GM21367 (cell line): ENCODE results near the gene RHBDL3.
"Not testable (repeated sequence)": the region's sequence is repeated elsewhere in the genome, so short reads cannot be mapped to it uniquely, and the experiment has no call there.

Experiments used
- ATAC-seq: cut with Tn5 transposase; IDR thresholded peaks from one replicate; pipeline ENCODE4 v1.9.1; 2021; ENCODE audit not compliant: unreplicated experiment

RHBDL3 gene

DNA sequence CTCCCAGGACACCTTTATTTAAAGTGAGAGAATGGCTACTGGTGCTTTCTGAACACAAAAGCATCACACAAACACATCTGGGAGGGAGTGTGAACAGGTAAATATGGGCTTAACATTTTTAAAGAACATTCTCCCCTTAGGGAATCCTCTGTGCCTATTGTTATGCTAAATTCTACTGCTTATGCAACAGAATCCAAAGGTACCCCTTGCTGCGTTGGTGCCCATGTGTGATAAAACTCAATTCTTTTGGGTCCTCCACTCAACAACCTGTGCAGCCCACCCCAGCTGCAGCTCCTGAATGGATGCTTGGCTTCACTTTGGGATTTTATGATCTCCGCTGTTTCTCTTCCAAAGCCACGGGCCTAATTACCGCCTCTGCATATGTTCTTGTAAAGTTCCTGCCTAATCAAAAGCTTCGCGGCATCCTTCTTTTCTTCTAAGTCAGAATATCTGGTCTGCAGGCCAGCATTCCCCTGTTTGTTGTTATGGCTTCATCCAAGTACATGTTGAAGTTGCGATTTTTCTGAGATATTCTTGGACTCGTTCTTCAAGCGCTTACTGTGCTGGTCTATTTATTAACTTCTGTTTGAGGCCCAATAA, 23.9 kb downstream of the RHBDL3 start:
- ATAC-seq, result no peak

DNA sequence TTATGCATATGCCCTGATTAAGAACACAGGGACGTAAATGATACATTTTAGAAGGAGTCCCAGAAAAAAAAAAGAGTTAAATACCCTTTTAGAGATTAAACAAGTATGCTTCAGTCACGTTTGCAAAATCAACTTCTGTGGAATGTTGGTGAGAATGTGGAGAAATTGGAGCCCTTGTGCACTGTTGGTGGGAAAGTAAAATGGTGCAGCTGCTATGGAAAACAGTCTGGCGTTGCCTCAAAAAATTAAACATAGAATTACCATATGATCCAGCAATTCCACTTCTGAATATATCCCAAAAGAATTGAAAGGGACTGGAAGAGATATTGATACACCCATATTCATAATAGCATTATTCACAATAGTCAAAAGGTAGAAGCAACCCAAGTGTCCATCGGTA, 26.5 kb downstream of the RHBDL3 start:
- ATAC-seq, result no peak

DNA sequence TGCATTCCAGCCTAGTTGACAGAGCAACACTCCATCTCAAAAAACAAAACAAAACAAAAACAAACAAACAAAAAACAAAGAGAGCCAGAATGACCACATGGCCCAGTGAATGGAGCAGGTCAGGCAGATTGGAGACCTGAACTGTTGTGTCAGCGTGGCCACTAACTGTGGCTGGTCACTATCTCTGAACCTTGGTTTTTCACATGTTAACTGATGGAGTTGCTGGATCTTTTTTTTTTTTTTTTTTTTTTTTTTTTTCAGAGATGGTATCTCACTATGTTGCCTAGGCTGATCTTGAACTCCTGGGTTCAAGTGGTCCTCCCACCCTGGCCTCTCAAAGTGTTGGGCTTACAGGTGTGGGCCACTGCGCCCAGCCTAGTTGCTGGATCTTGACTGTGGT, 31.8 kb downstream of the RHBDL3 start:
- ATAC-seq, result no peak

DNA sequence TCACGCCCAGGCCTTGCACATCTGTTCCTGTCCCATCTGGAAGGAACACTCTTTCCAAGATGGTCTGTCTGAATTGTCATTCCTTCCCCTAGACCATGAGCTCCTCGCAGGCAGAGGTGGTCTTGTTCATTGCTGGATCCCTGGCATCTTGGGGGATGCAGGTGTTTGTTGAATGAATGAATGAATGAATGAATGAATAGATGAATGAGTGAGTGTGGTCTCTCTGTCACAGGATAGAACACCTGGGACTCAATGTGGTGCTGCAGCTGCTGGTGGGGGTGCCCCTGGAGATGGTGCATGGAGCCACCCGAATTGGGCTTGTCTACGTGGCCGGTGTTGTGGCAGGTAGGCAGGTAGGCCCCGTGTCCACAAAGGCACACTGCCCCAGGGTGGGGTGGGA, 32.2 kb downstream of the RHBDL3 start:
- no peak for ATAC-seq

DNA sequence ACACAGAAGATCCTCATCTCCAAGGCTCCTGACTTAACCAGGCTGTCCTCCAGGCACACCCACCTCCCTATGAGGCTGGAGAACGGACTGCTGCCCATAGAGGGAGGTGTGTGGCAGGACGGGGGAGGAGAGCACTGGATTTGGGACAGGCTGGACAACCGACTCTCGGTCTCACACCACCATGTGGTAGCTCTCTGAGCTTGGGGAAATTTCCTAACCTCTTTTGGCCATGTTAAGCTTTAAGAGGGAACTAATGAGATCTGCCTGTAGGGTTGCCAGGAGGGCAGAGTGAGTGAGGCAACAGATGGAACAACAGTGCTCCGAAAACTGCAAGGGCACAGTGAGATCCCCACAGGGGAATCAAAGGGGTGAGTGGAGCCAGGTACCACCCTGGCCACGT, 32.7 kb downstream of the RHBDL3 start:
- ATAC-seq, result no peak

DNA sequence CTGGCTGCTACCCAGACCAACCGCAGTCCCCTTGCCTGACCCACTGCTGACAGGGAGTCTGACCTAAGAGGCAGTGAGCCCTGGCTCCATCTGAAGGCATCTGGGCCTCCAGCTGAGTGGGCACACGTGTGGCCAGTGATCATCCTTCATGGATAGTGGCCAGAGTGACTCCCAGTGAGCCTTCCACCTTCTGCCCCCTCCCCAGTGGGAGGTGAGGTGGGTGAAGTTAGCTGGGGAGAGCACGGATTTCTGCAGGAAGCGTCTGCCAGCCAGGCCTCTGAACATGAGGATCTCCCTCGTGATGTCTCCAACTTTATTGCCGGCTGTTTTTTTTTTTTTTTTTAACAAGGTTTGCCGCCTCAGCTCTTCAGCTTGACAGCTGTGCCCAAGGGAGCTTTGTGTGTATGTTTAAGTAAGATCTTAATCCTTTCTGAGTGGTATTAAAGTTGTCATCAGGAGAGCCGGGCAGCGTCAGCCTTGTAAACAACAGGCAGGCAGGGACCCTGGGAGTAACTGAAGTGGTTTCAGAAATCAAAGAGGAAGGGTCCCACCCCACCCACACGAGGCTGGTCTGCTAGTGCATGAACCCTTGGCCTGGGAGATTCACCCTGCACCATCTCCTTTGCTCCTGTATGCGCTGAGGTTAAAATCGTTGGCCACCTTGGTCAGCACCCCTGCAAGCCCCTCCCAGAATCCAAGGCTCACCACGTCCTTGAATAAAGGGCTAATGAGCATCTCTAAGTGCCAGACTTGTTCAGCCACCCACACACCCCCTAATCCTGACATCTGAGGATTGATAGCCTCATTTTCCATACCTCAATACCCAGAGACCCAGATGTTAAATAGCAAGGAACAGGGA, 33.3 kb downstream of the RHBDL3 start:
- ATAC-seq, result no peak

DNA sequence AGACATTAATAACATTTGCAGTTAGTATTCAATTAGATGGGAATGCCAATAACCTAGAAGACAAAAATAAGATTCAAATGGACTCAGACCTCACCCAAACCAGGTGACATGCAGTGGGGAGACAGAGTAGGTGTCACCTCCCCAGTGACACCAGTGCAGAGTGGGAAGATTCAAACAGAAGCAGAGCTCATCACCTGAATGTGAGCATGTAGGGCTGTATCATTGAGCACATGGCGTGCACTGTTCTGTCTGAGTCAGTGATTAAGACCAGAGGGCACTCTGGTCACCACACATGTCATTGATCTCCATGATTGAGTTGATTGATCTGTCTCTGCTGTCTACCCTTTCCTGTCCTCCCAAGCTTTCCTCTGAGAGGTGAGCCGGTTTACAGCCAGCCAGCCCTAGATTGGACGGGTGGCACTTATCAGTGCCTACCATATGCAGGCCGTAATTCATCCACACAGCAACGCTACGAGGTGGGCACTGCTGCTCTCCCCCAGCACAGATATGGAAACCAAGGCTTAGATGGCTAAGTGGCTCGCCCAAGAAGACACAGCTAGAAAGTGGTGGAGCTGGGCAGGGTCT, 34.0 kb downstream of the RHBDL3 start:
- no peak for ATAC-seq

DNA sequence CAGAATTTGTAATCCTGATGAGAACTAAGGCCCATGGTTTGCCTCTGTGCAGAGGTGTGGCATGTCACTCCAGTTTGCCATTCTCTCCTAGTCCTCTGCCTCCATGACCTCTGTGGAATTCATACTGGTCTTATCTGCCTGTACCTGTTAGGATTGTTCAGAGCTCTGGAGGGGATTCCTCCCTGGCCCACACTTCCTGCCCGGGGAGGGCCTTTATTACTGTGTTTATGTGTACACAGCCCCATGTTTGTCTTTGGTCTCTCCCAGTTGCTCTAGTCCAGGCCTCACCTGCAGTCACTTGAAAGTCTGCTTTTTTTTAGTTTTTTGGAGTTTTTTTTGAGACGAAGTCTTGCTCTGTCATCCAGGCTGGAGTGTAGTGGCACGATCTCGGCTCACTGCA, 36.4 kb downstream of the RHBDL3 start:
- ATAC-seq, result no peak

DNA sequence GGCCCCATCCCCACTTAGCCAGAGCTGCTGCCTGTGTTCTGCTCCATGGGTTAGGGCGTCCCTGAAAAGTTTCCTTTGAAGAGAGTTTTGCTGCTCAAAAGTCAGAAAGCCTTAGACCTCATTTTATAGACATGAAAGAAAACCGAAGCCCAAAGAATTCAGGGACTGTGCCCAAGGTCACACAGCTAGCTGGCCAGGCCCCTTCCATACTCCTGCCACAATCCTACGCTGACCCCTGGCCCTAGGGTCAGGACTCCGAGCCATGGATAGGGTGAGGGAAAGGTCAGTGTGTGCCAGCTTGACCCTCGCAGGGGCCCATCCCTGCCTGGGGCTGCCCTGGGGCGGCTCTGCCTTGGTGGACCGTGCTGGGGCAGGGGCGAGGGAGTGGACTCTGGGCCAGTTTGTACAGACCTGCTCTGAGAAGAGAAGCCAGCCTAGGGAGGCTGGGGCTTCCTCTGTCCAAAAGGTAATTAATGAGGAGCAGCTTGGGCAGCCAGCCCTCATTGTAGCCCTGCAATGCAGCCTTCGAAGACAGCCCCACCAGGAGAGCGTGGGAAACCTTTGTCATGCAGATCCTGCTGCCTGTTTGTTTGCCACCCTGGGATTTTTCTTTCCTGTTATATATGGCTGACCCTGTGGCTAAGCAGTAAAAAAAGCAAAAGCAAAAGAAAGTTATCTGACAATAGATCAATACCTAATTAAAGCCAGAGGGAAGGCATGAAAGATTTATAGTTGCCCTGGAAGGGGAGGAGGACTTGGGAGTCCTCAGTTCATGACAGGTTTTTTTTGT, 37.4 kb downstream of the RHBDL3 start:
- ATAC-seq, result no peak

DNA sequence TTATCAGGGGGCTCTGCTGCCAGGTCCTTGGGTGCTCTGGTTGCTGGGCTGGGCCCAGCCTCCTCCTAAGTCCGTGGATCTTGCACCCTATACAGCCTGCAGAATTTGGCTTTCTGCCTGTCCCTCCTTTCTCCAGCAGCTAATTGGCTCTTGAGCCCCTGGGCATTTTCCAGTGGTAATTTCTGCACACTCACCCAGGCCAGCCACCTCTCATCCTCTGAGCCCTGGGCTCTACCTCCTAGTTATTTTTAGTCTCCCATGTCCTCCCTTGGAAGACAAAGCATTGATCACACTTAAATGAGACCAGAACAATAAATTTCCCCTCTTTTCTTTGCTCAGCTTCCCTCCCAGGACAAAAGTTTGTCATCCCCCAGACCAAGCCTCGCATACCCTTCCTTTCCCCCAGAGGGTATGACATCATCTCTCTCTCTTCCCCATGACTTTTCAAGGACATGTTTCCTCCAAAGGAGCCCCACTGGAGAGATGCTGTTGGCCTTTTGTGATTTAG, 38.2 kb downstream of the RHBDL3 start:
- no peak for ATAC-seq

DNA sequence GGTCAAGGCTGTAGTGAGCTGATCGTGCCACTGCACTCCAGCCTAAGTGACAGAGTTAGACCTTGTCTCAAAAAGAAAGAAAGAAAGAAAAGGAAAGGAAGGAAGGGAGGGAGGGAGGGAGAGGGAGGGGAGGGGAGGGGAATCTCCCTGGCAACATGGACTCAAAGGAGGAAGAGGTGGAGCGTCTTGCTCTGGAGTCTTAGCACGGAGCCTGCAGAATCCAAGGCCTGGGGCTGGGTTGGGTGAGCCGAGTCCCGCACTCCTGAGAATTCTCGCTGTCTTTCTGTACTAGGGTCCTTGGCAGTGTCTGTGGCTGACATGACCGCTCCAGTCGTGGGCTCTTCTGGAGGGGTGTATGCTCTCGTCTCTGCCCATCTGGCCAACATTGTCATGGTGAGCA, 39.4 kb downstream of the RHBDL3 start:
- no peak for ATAC-seq

DNA sequence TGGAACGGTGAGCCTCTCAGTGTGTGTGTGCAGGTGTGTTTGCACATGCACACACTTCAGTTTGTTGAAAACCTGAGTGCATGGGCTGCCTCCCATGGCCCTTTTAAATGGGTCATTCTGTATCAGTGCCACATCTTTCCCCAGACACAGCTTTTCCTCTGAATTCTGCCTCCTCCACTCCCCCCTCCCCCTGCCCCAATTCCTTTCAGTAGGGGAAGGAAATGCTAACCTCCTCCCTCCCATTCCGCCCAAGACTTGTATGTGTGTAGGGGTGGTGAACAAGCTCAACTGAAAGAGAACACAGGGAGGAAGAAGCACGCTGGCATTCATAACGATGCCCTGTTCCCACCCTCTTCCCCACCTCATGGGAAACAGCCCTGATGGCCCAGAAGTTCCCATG, 42.0 kb downstream of the RHBDL3 start:
- no peak for ATAC-seq

DNA sequence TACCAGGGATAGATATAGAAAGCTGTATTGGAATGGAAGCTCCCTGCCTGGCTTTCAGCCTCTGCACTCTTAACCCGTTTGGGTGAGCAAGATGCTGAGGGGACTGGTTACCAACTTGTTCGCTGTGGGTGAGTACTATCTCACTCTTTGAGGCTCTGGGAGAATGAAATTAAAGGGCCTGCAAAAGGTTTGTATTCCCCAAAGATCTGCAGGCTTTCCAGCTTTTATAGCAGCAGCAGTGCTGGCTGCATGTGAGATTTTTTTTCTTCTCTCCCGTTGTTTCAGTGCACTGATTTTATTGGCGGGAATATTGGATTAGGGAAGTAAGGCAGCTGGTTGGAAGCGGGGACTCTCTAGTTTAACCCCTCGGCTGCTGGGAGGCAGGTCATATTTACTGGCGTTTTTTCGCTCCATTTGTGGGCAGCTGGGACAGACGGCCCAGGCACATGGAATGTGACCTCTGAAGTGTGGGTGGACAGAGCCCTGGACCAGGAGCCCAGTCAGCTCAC, 45.5 kb downstream of the RHBDL3 start:
- ATAC-seq, result no peak

DNA sequence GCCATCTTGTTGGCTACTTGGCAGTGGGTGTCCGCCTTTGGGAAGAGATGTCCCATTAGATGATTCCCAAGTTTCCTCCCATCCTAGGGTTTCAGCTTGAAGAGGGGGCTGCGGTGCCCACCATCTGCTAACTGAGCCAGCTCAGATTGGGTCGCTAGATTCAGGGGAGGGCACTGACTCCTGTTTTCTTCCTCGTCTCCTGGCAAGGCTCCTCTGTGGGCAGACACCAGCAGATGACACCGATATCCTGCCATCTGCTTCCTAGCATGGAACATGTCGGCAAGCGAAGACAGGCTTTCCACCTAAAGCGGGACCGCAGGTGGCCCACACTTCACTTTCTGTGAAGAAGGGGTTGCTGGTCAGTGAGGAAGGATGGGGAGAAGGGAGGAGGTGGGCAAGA, 49.0 kb downstream of the RHBDL3 start:
- no peak for ATAC-seq

DNA sequence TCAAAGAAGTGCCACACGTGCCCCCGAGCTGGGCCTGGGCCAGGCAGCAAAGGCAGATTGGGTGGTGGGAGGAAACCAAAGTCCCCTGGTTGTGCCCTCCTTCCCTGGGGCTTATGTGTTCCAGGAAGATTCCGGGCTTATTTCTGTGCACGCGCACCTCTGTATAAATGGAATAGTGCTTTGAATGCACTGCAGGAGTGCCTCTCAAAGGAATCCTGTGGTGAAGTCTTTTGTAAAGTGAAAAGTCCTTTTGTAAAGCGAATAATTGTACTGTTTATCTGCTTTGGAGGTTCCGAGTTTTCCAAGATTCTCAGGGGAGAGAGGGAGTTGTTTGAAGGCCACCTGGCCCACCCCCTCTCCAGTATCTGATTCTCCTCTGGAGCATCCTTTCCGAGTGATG, 49.5 kb downstream of the RHBDL3 start:
- no peak for ATAC-seq

DNA sequence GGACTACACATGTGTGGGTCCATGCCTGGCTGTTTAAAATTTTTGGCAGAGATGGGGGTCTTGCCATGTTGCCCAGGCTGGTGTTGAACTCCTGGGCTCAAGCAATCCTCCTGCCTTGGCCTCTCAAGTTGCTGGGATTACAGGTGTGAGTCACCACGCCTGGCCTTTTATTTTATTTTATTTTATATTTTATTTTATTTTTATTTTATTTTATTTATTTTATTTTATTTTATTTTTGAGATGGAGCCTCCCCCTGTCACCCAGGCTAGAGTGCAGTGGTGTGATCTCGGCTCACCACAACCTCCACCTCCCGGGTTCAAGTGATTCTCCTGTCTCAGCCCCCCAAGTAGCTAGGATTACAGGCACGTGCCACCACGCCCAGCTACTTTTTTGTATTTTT, 51.0 kb downstream of the RHBDL3 start:
- not testable (repeated sequence) for ATAC-seq

DNA sequence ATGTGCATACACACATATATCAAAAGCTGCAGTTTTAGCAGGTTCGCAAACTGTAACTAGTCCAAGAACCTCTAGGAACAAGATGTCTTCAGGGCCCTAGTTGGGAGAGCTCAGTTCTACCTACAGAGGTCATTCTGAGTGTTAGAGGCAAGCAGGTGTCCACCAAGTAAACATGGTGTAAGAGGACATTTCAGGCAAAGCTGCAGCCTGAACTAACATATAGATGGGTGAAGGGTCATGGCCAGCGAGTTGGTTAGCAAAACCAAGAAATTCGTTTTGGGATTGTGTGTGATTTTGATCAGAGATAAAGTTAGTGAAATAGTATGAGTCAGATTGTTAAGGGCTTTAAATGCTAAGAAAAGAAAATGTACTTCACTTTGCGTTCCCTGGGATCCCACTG, 51.7 kb downstream of the RHBDL3 start:
- ATAC-seq, result no peak

DNA sequence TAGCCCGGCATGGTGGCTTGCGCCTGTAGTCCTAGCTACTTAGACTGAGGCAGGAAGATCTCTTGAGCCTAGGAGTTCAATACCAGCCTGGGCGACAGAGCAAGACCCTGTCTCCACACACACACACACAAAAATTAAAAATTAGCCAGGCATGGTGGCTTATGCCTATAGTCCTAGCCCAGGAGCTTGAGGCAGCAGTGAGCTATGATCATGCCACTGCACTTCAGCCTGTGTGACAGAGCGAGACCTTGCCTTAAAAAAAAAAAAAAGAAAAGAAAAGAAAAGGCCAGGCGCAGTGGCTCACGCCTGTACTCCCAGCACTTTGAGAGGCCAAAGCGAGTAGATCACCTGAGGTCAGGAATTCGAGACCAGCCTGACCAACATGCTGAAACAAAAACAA, 52.4 kb downstream of the RHBDL3 start:
- no peak for ATAC-seq

DNA sequence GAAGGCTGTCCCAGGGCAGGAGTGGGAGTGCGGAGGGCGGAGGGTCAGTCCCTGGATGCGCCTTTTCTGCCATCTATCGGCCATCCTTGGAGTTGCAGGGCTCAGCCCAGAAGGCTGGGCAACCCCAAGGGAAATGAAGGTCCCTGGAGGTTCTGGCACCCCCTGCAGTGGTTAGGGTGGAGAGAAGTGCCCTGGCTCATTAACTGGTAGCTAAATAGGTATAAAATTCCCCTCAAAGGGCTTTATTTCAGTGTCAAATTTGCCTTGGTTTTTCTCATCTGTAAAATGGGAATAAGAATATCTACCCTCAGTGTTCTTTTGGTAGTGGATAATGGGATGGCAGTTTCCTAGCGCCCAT, 53.9 kb downstream of the RHBDL3 start:
- no peak for ATAC-seq

DNA sequence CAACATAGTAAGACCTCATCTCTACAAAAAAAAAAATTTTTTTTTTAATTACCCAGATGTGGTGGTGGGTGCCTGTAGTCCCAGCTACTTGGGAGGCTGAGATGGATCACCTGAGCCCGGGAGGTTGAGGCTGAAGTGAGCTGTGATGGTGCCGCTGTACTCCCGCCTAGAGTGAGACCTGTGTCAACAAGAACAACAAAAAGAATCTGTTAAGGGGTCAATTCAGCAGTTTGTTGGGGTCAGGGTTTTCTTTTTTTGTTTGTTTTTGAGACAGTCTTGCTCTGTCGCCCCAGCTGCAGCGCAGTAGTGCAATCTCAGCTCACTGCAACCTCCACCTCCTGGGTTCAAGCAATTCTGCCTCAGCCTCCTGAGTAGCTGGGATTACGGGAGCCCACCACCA, 54.4 kb downstream of the RHBDL3 start:
- ATAC-seq, result not testable (repeated sequence)

DNA sequence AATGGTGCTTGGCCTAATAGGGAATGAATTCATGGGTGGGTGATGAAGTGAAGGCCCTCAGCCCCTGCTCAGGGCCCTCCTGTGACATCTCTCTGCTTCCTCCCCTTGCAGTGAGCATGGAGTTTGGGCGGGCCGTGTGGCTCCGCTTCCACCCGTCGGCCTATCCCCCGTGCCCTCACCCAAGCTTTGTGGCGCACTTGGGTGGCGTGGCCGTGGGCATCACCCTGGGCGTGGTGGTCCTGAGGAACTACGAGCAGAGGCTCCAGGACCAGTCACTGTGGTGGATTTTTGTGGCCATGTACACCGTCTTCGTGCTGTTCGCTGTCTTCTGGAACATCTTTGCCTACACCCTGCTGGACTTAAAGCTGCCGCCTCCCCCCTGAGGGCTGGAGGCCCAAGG, 55.2 kb downstream of the RHBDL3 start:
- ATAC-seq, result no peak
